Endothelial cell (in vitro differentiated cells): ENCODE data around the gene ITPRIPL1. TPM values are rescaled to one million over a fixed set of nuclear protein-coding genes. Genes with fewer than 3 reads are reported as not detected.

Experiments
- DNase-seq: peaks from one replicate; pipeline ENCODE4 v3.0.0; 2021; ENCODE audit warnings: low spot score
- H3K27ac Mint-ChIP-seq: one replicate; pipeline ENCODE4 v1.8.0; 2021; ENCODE audit warnings: mixed read lengths, inconsistent platforms; ENCODE audit not compliant: unreplicated experiment
- H3K27me3 Mint-ChIP-seq: one replicate; pipeline ENCODE4 v1.8.0; 2021; ENCODE audit warnings: mild to moderate bottlenecking, moderate library complexity, mixed read lengths, inconsistent platforms; ENCODE audit not compliant: unreplicated experiment
- H3K36me3 Mint-ChIP-seq: one replicate; pipeline ENCODE4 v1.8.0; 2021; ENCODE audit warnings: mild to moderate bottlenecking, low read depth, mixed read lengths, inconsistent platforms; ENCODE audit not compliant: unreplicated experiment
- H3K4me1 Mint-ChIP-seq: one replicate; pipeline ENCODE4 v1.8.0; 2021; ENCODE audit warnings: mild to moderate bottlenecking, mixed read lengths, inconsistent platforms; ENCODE audit not compliant: unreplicated experiment
- H3K4me3 Mint-ChIP-seq: one replicate; pipeline ENCODE4 v1.8.0; 2021; ENCODE audit warnings: mild to moderate bottlenecking, mixed read lengths, inconsistent platforms; ENCODE audit not compliant: unreplicated experiment
- H3K9me3 Mint-ChIP-seq: one replicate; pipeline ENCODE4 v1.8.0; 2021; ENCODE audit warnings: mixed read lengths, inconsistent platforms; ENCODE audit not compliant: unreplicated experiment
- total RNA-seq: library from RNA; stranded (reverse); fragmentation: NEBNext Ultra II Directional; extraction: Animal tissue kit (Norgen Biotek cat#: 25700); gene quantifications from one replicate; pipeline ENCODE4 v1.2.1, GENCODE V29; 2021; ENCODE audit not compliant: unreplicated experiment
- TF ChIP-seq, protein P1 (sequence below): fragments of 200-600 bp; sonication (generic); IDR thresholded peaks from one replicate; pipeline ENCODE4 v1.5.0; 2021; ENCODE audit warnings: antibody characterized with exemption; ENCODE audit not compliant: unreplicated experiment

Gene ITPRIPL1
- total RNA-seq, 1 donor from 2014 or later = 1.8 TPM

DNA sequence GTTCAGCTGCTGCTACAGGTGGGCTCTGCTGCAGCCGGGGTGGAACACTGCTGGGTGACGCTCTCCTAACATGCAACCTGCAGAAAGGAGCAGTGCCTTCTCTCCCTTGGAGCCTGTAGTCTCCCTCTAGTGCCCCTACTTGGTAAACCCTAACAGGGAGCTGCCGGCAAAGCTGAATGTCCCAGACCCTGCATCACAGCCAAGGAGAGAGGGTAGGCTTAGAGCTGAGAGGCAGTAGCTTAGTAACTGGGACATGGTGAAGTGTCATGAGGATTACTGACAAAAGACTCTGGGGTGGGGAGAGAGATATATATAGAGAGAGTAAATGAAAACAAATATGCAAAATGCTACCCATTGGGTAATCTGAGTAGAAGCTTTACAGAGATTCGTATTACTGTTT lies 20.3 kb downstream of the ITPRIPL1 start:
- DNase-seq = no peak

DNA sequence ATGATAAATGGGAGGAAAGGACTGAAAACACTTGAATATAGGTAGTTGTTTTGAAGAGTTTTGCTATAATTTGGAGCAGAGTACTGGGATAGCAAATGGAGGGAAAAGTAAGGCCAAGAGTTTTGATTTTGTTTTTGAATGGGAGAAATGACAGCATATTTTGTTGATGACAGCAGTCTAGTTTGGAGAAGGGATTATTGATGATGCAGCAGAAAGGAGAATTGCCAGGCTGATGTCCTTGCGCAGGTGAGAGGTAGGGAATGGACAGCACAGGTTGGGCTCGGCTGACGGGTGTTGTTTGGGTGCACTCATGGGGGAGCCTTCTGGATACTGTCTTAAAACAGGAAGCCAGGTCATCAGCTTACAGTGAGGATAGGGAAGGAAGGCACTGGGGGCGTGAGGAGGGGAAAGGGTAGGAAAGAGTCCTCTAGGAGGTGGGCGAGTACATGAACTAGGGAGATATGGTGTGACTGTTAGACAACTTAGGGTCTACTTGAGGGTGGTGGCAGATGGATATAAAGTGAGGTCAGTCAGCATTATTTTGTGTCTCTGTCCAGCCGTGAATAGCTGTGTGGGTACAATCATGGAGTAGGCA lies 20.8 kb downstream of the ITPRIPL1 start:
- TF ChIP-seq, protein P1, sequence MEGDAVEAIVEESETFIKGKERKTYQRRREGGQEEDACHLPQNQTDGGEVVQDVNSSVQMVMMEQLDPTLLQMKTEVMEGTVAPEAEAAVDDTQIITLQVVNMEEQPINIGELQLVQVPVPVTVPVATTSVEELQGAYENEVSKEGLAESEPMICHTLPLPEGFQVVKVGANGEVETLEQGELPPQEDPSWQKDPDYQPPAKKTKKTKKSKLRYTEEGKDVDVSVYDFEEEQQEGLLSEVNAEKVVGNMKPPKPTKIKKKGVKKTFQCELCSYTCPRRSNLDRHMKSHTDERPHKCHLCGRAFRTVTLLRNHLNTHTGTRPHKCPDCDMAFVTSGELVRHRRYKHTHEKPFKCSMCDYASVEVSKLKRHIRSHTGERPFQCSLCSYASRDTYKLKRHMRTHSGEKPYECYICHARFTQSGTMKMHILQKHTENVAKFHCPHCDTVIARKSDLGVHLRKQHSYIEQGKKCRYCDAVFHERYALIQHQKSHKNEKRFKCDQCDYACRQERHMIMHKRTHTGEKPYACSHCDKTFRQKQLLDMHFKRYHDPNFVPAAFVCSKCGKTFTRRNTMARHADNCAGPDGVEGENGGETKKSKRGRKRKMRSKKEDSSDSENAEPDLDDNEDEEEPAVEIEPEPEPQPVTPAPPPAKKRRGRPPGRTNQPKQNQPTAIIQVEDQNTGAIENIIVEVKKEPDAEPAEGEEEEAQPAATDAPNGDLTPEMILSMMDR = no peak
- Mint-ChIP-seq H3K36me3 (peaks cover 4% of the 10 kb centered on the region), H3K4me1 (no peaks in the 10 kb centered on the region), H3K27ac (no peak overlapping the region), H3K9me3 (no peaks in the 10 kb centered on the region), H3K27me3 (no peaks in the 10 kb centered on the region), H3K4me3 (no peak overlapping the region)
- DNase-seq = no peak

More for the DNA sequence above, 20.3 kb downstream of the ITPRIPL1 start:
- no peak overlapping the region for H3K4me3 Mint-ChIP-seq
- H3K4me1 Mint-ChIP-seq = no peaks in the 10 kb centered on the region
- no peaks in the 10 kb centered on the region for H3K27me3 Mint-ChIP-seq
- TF ChIP-seq, protein P1 = no peak
- H3K27ac Mint-ChIP-seq = no peak overlapping the region
- H3K9me3 Mint-ChIP-seq = no peaks in the 10 kb centered on the region
- peaks cover 4% of the 10 kb centered on the region for H3K36me3 Mint-ChIP-seq

DNA sequence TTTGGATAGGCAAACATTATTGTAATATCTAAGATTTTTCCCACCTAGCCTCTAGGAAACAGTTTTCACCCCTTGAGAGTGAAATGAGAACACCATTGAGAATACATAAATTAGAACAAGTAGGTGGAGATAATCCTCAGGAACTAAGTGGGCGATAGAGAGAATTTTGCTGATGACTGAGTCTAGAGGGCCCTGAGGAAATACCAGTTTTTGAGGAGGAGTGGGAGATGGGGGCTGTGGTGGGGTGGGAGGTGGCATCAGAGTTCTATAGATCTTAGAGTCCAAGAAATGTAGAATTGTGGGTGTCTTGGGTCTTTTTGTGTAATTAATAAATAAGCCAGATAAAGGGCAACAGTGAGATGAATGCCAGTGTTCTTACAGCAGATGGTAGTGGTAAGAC lies 22.3 kb downstream of the ITPRIPL1 start:
- Mint-ChIP-seq H3K4me3 (no peak overlapping the region), H3K27me3 (no peaks in the 10 kb centered on the region), H3K9me3 (no peaks in the 10 kb centered on the region), H3K4me1 (no peaks in the 10 kb centered on the region), H3K27ac (no peak overlapping the region), H3K36me3 (peaks cover 8% of the 10 kb centered on the region)
- TF ChIP-seq, protein P1 = no peak
- DNase-seq = no peak

DNA sequence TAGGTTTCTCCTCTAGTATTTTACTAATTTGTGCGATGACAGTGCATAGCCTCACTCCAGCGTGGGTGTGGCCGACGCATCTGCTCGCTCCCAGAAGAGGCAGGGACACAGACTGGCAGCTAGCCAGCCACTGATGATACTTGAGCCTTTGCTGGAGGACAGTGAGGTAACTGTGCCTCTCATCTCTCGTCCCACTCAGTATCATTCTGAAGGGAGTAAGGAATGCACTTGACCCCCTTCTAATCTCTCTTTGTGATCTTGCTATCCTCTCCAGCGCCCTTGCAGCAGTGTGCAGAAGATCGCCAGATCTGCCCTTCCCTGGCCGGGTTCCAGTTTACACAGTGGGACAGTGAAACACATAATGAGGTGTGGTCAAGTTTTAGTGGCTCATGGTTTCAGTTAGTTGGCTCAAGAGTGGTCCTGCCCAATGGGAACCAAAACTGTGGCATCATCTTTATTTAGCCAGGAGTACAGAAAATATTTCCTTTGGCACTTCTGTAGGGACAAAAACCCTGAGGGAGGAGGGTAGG lies 28.0 kb downstream of the ITPRIPL1 start:
- TF ChIP-seq, protein P1 = no peak
- DNase-seq = no peak
- Mint-ChIP-seq H3K4me1 (peaks cover 9% of the 10 kb centered on the region), H3K27me3 (peaks cover 3% of the 10 kb centered on the region), H3K27ac (no peak overlapping the region), H3K36me3 (peaks cover 14% of the 10 kb centered on the region), H3K9me3 (no peaks in the 10 kb centered on the region), H3K4me3 (no peak overlapping the region)

DNA sequence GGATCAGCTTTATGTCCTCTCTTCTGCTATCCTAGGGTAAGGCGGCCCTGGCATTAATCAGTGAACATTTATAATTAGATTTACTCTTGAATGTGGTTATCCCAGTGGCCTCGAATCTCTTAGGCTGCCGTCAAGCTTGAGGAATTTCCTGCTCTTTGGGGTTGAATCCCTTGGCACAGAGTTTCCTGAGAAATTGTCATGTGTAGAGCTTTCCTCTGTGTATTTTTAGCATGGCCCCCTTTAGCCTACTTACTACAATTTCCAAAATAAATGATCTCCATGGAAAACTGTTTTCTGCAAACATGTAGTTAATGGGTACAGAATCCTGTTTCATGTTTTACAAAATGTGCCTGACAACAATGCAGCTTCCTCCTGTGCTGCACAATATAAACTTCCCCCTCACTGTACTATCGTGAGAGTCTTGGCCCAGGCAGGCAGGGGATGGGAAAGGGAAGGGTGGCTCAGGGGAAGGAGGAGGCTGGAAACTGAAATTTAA lies 28.5 kb downstream of the ITPRIPL1 start:
- Mint-ChIP-seq H3K27me3 (peaks cover 3% of the 10 kb centered on the region), H3K36me3 (peaks cover 14% of the 10 kb centered on the region), H3K9me3 (no peaks in the 10 kb centered on the region), H3K4me3 (no peak overlapping the region), H3K27ac (peak overlapping the region; percentile 14), H3K4me1 (peaks cover 9% of the 10 kb centered on the region)
- TF ChIP-seq, protein P1 = no peak
- DNase-seq = no peak
